Activated T-helper 17 cell treated with anti-CD3 and anti-CD28 coated beads, Interleukin-2, amount 50 U/mL, for 72 hours (primary cell): Measurements from ENCODE around the gene DNMT1. TPM values are rescaled to one million over a fixed set of nuclear protein-coding genes. Genes with fewer than 3 reads are reported as not detected.
A peak's percentile ranks its signal among the peaks of the same experiment; 100 is the strongest.
"Not testable (repeated sequence)": the region's sequence is repeated elsewhere in the genome, so short reads cannot be mapped to it uniquely, and the experiment has no call there.

Experiments used
- ATAC-seq: fragments of 150-1000 bp; cut with Tn5 transposase; replicated peaks from 2 replicates; pipeline ENCODE4 v1.10.0; 2021; ENCODE audit warnings: mild to moderate bottlenecking, moderate library complexity
- H3K27ac Mint-ChIP-seq: one replicate; pipeline ENCODE4 v1.8.0; 2022; ENCODE audit warnings: mixed read lengths
- H3K27me3 Mint-ChIP-seq: one replicate; pipeline ENCODE4 v1.8.0; 2022; ENCODE audit warnings: mixed read lengths
- H3K36me3 Mint-ChIP-seq: one replicate; pipeline ENCODE4 v1.8.0; 2022; ENCODE audit warnings: low read depth, mild to moderate bottlenecking, mixed read lengths
- H3K4me1 Mint-ChIP-seq: one replicate; pipeline ENCODE4 v1.8.0; 2022; ENCODE audit warnings: mixed read lengths
- H3K4me3 Mint-ChIP-seq: one replicate; pipeline ENCODE4 v1.8.0; 2022; ENCODE audit warnings: mild to moderate bottlenecking, mixed read lengths
- H3K9me3 Mint-ChIP-seq: one replicate; pipeline ENCODE4 v1.8.0; 2022; ENCODE audit warnings: mixed read lengths
- total RNA-seq, 2 donors: library from RNA; stranded (reverse); gene quantifications; one replicate each; pipeline ENCODE4 v1.2.3, GENCODE V29; 2022

Gene DNMT1
- total RNA-seq, 2 donors from 2014 or later: 300 to 434 TPM

DNA sequence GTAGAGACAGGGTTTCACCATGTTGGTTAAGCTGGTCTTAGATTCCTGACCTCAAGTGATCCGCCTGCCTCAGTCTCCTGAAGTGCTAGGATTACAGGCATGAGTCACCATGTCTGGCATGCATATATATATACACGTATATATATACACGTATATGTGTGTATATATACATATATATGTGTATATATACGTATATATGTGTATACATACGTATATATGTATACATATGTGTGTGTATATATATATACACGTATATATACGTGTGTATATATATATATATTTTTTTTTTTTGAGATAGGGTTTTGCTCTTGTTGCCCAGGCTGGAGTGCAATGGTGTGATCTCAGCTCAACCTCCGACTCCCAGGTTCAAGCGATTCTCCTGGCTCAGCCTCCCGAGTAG, 11.9 kb downstream of the DNMT1 start:
- Mint-ChIP-seq H3K27me3 (no peaks in the 10 kb centered on the region), H3K36me3 (peaks cover 85% of the 10 kb centered on the region)
- ATAC-seq: no peak

DNA sequence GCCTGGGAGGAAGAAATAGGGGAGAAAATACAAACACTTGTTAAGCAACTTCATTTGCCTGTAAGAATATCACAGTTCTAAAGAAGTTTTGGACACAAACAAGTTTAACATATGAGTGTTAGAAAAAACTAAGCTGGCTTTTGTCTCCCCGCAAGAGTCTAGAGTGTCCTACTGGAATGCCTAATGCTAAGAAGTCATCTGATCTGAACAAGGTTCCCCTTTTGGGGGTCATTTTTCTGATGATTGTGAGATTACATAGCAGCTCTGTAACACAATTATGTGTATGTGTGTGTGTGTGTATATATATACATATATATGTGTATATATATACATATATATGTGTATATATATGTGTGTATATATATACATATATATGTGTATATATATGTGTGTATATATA, 12.7 kb downstream of the DNMT1 start:
- Mint-ChIP-seq H3K36me3 (peaks cover 85% of the 10 kb centered on the region), H3K4me1 (peaks cover 9% of the 10 kb centered on the region), H3K27me3 (no peaks in the 10 kb centered on the region), H3K4me3 (no peak overlapping the region), H3K9me3 (no peaks in the 10 kb centered on the region), H3K27ac (no peak overlapping the region)
- no peak for ATAC-seq

More for the DNA sequence above, 11.9 kb downstream of the DNMT1 start:
- peaks cover 9% of the 10 kb centered on the region for H3K4me1 Mint-ChIP-seq
- no peak overlapping the region for H3K27ac Mint-ChIP-seq
- no peak overlapping the region for H3K4me3 Mint-ChIP-seq
- H3K9me3 Mint-ChIP-seq: no peaks in the 10 kb centered on the region

DNA sequence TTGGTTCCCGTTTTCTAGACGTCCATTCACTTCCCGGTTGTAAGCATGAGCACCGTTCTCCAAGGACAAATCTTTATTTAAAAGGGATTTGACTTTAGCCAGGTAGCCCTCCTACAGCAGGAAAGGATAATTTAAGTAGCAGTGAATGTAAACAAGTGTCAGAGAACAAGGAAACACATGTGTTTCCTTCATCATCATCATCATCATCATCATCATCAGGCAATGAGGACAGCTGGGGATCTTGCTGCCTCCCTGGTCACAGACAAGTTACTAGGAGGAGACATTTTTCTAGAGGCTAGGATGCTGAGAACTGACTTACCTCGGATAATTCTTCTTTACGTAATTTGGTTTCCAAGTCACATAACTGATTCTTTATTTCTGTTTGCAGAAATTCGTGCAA, 14.3 kb downstream of the DNMT1 start:
- Mint-ChIP-seq H3K4me1 (peaks cover 9% of the 10 kb centered on the region), H3K36me3 (peaks cover 85% of the 10 kb centered on the region)

DNA sequence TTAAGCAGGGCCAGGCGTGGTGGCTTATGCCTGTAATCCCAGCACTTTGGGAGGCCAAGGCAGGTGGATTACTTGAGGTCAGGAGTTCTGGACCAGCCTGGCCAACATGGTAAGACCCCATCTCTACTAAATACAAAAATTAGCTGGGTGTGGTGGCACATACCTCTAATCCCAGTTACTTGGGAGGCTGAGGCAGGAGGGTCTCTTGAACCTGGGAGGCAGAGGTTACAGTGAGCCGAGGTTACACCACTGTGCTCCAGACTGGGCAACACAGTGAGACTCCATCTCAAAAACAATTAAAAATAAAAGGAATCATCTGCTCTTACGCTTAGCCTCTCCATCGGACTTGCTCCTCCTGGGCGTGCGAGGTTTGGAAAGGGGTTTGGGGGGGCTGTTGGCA, 14.7 kb downstream of the DNMT1 start:
- peaks cover 85% of the 10 kb centered on the region for H3K36me3 Mint-ChIP-seq
- H3K27ac Mint-ChIP-seq, H3K4me1 Mint-ChIP-seq: not testable (repeated sequence)

More for the DNA sequence above, 14.3 kb downstream of the DNMT1 start:
- no peak for ATAC-seq
- no peak overlapping the region for H3K27ac Mint-ChIP-seq
- no peaks in the 10 kb centered on the region for H3K9me3 Mint-ChIP-seq
- no peaks in the 10 kb centered on the region for H3K27me3 Mint-ChIP-seq
- no peak overlapping the region for H3K4me3 Mint-ChIP-seq

GRCh38 chr19:10173527-10173926, 21.2 kb downstream of the DNMT1 start:
- ATAC-seq: no peak
- no peaks in the 10 kb centered on the region for H3K4me1 Mint-ChIP-seq
- peak overlapping the region; percentile 16 for H3K27ac Mint-ChIP-seq
- H3K4me3 Mint-ChIP-seq: no peak overlapping the region
- H3K27me3 Mint-ChIP-seq: no peaks in the 10 kb centered on the region
- peaks cover 98% of the 10 kb centered on the region for H3K36me3 Mint-ChIP-seq
- H3K9me3 Mint-ChIP-seq: no peaks in the 10 kb centered on the region

More for the DNA sequence above, 14.7 kb downstream of the DNMT1 start:
- H3K4me3 Mint-ChIP-seq, ATAC-seq, H3K27me3 Mint-ChIP-seq, H3K9me3 Mint-ChIP-seq: not testable (repeated sequence)

DNA sequence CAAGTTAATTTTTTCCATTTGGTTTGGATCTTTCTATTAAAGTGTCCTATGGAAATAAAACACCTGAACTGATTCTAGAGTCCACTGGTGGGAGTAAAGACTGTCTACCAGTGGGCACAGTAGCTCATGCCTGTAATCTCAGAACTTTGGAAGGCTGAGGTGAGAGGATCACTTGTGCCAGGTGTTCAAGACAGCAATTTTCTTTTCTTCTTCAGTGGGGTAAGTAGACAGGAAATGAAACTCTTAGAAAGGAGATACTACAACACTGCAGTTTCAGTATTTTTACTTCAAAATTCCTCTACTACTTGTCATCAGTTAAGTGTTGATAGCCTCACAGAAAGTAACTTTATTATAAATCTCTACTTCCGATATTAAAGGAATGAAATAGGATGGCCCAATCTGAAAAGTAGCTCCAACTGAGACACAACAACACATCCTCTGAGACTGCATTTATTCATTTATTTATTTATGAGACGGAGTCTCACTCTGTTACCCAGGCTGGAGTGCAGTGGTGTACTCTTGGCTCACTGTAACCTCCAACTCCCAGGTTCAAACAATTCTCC, 26.3 kb downstream of the DNMT1 start:
- ATAC-seq: no peak
- Mint-ChIP-seq H3K4me1 (no peaks in the 10 kb centered on the region), H3K27ac (no peak overlapping the region), H3K9me3 (no peaks in the 10 kb centered on the region), H3K36me3 (peaks cover 96% of the 10 kb centered on the region), H3K27me3 (no peaks in the 10 kb centered on the region), H3K4me3 (no peak overlapping the region)

- H3K4me3 Mint-ChIP-seq: no peak overlapping the region
- H3K27ac Mint-ChIP-seq: no peak overlapping the region
- no peaks in the 10 kb centered on the region for H3K27me3 Mint-ChIP-seq
- H3K36me3 Mint-ChIP-seq: peaks cover 96% of the 10 kb centered on the region
- no peaks in the 10 kb centered on the region for H3K4me1 Mint-ChIP-seq
- ATAC-seq: no peak
- H3K9me3 Mint-ChIP-seq: no peaks in the 10 kb centered on the region
Measured at GRCh38 chr19:10167459-10167858, 27.3 kb downstream of the DNMT1 start.

- not testable (repeated sequence) for ATAC-seq, H3K4me1 Mint-ChIP-seq, H3K9me3 Mint-ChIP-seq, H3K27me3 Mint-ChIP-seq, H3K27ac Mint-ChIP-seq, H3K4me3 Mint-ChIP-seq
- peaks cover 97% of the 10 kb centered on the region for H3K36me3 Mint-ChIP-seq
Measured at GRCh38 chr19:10166501-10166900, 28.3 kb downstream of the DNMT1 start.

DNA sequence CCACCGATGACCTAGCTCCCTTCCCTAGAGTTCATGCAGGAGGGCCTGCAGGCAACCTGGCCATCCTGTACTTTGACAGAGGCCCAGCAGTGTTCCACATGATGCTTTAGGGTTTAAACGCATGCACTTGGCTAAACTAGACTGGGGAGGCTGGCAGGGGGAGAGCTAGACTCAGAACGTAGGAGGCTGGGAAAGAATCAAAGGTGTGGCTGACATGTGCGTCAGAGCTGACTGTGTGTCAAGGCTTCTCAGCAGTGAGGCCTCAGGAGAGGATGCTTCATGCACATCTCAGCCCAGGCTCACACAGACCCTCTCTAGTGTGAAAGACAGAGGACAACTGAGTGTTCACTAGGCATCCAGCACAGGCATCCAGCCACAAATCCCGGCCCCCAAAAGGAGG, 28.7 kb downstream of the DNMT1 start:
- H3K27ac Mint-ChIP-seq: no peak overlapping the region
- peaks cover 97% of the 10 kb centered on the region for H3K36me3 Mint-ChIP-seq
- H3K4me1 Mint-ChIP-seq: no peaks in the 10 kb centered on the region
- no peak for ATAC-seq
- no peaks in the 10 kb centered on the region for H3K9me3 Mint-ChIP-seq
- no peak overlapping the region for H3K4me3 Mint-ChIP-seq
- no peaks in the 10 kb centered on the region for H3K27me3 Mint-ChIP-seq

DNA sequence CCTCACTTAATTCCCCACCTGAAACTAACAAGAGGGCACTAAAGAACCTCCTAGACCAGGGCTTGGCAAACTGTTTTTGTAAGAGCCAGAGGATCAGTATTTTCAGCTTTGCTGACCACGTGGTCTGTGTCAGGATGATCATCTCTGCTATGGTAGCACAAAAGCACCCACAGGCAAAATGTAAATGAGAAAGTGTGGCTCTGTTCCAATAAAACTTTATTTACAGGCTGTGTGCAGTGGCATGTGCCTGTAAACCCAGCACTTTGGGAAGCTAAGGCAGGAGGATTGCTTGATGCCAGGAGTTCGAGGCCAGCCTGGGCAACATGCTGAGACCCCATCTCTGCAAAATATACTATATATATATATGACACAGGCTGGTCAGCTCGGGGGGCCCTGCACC, 31.2 kb downstream of the DNMT1 start:
- peaks cover 4% of the 10 kb centered on the region for H3K4me1 Mint-ChIP-seq
- no peaks in the 10 kb centered on the region for H3K27me3 Mint-ChIP-seq
- ATAC-seq: no peak
- H3K9me3 Mint-ChIP-seq: no peaks in the 10 kb centered on the region
- peaks cover 98% of the 10 kb centered on the region for H3K36me3 Mint-ChIP-seq
- no peak overlapping the region for H3K4me3 Mint-ChIP-seq
- no peak overlapping the region for H3K27ac Mint-ChIP-seq

GRCh38 chr19:10159610-10160009, 35.1 kb downstream of the DNMT1 start:
- Mint-ChIP-seq H3K4me1 (peaks cover 4% of the 10 kb centered on the region), H3K9me3 (no peaks in the 10 kb centered on the region), H3K27ac (no peak overlapping the region), H3K36me3 (peaks cover 100% of the 10 kb centered on the region), H3K4me3 (no peak overlapping the region), H3K27me3 (no peaks in the 10 kb centered on the region)
- ATAC-seq: no peak

DNA sequence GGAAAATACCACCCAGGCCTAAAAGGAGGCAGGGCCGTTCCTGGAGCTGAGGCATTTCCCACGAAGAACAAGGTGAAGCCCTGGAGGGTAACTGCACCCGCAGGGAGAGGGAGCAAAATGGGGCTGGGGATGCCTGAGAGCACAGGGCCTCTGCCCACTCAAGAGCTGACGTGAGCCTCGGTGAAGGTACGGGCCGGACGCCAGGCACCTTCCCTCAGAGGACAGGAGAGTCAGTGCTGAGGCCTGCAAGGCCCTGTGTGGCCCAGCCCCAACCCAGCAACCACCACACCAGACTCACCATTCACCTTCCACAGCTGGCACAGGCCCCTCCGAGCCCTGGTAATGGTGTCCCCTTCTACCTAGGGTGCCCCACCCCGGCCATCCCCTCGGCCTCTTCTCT, 36.3 kb downstream of the DNMT1 start:
- H3K9me3 Mint-ChIP-seq: no peaks in the 10 kb centered on the region
- H3K27ac Mint-ChIP-seq: no peak overlapping the region
- no peaks in the 10 kb centered on the region for H3K27me3 Mint-ChIP-seq
- H3K4me3 Mint-ChIP-seq: no peak overlapping the region
- peaks cover 100% of the 10 kb centered on the region for H3K36me3 Mint-ChIP-seq
- peaks cover 4% of the 10 kb centered on the region for H3K4me1 Mint-ChIP-seq
- ATAC-seq: no peak

DNA sequence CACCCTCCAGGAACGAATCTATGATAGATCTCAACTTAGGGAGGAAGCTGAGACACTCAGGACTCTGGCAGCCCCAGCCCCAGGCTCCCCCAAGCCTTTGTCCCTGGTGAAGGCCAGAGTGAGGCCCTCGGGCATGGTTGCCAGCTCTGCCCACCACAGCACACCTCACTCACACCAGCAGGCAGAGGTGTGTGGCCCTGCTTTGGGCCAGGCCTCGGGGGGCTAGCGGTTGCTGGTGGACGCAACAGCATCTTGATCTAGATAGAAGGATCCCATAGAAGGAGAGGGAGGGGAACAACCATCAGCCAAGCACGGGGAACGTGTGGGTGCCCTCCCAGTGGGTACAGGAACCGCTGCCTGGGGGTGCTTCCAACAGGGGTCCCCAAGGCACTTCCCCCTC, 36.7 kb downstream of the DNMT1 start:
- no peak for ATAC-seq
- H3K36me3 Mint-ChIP-seq: peaks cover 100% of the 10 kb centered on the region
- H3K9me3 Mint-ChIP-seq: no peaks in the 10 kb centered on the region

GRCh38 chr19:10155839-10156238, 38.9 kb downstream of the DNMT1 start:
- H3K27me3 Mint-ChIP-seq: no peaks in the 10 kb centered on the region
- peaks cover 4% of the 10 kb centered on the region for H3K4me1 Mint-ChIP-seq
- H3K9me3 Mint-ChIP-seq: no peaks in the 10 kb centered on the region
- H3K27ac Mint-ChIP-seq: no peak overlapping the region
- H3K4me3 Mint-ChIP-seq: no peak overlapping the region
- H3K36me3 Mint-ChIP-seq: peaks cover 100% of the 10 kb centered on the region
- ATAC-seq: peak; percentile 29

More for the DNA sequence above, 36.7 kb downstream of the DNMT1 start:
- no peak overlapping the region for H3K4me3 Mint-ChIP-seq
- no peaks in the 10 kb centered on the region for H3K27me3 Mint-ChIP-seq
- H3K27ac Mint-ChIP-seq: no peak overlapping the region
- peaks cover 4% of the 10 kb centered on the region for H3K4me1 Mint-ChIP-seq

DNA sequence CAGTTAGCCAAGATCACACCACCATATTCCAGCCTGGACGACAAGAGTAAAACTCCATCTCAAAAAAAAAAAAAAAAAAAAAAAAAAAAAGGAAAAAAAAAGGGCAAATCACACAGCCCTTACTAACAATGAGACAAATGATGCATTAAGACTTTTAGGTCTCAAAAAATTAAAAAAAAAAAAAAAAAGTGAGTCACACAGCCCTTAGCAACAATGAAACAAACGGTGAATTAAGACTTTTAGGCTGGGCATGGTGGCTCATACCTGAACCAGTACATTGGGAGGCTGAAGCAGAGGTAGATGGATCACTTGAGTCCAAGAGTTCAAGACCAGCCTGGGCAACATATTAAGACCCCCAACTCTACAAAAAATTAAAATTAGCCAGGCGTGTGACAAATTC, 42.7 kb downstream of the DNMT1 start:
- ATAC-seq: peak; percentile 34
- peak overlapping the region; percentile 41 for H3K27ac Mint-ChIP-seq

GRCh38 chr19:10151521-10151920, 43.2 kb downstream of the DNMT1 start:
- Mint-ChIP-seq H3K36me3 (peaks cover 100% of the 10 kb centered on the region), H3K27me3 (no peaks in the 10 kb centered on the region), H3K27ac (no peak overlapping the region), H3K4me1 (peaks cover 4% of the 10 kb centered on the region), H3K9me3 (no peaks in the 10 kb centered on the region), H3K4me3 (no peak overlapping the region)
- ATAC-seq: no peak

More for the DNA sequence above, 42.7 kb downstream of the DNMT1 start:
- no peaks in the 10 kb centered on the region for H3K9me3 Mint-ChIP-seq
- H3K27me3 Mint-ChIP-seq: no peaks in the 10 kb centered on the region
- H3K4me3 Mint-ChIP-seq: no peak overlapping the region
- H3K36me3 Mint-ChIP-seq: peaks cover 100% of the 10 kb centered on the region
- H3K4me1 Mint-ChIP-seq: peaks cover 4% of the 10 kb centered on the region
